NCI-H1048 (cell line): ENCODE results near the gene DEAF1.
"Not testable (repeated sequence)": the region's sequence is repeated elsewhere in the genome, so short reads cannot be mapped to it uniquely, and the experiment has no call there.

ENCODE experiments used
- DNase-seq: peaks from one replicate; lab custom pipeline; 2025; lab: John Stamatoyannopoulos, UW

Gene DEAF1

DNA sequence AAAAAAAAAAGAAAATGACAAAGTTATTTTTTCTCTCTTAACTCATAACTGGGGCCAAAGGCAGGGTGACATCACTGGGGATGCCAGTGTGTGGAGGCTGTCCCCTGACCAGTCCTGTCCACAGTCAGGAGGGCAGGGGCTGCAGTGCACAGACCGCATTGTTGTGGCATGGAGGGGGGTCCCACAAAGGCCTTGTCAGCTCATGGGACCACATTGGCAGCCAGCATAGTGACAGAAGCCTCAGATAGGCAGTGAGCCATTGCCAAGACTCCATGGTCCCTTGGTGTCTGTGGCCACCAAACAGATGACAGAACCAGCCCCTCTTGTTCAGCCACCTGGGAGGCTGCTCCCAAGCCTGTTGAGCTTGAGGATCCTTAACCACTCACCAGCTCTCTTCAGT, 4.7 kb upstream of the DEAF1 start:
- DNase-seq = no peak

DNA sequence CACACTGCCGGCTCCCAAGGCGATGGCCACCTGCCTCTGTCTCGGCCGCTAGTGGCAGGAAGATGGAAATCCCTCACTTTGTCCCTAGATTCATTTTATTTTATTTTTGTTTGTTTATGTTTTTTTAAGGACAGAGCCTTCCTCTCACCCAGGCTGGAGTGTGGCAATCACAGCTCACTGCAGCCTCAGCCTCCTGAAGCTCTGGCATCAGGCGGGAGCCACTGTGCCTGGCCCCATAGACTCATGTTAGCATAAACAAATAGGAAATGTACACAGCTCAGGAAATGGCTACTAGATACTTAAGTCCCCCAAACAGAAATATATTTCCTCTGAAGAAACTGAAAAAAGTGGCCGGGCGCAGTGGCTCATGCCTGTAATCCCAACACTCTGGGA, 4.1 kb upstream of the DEAF1 start:
- DNase-seq = no peak

- no peak for DNase-seq
Measured at GRCh38 chr11:698493-699115, 3.6 kb upstream of the DEAF1 start.

DNA sequence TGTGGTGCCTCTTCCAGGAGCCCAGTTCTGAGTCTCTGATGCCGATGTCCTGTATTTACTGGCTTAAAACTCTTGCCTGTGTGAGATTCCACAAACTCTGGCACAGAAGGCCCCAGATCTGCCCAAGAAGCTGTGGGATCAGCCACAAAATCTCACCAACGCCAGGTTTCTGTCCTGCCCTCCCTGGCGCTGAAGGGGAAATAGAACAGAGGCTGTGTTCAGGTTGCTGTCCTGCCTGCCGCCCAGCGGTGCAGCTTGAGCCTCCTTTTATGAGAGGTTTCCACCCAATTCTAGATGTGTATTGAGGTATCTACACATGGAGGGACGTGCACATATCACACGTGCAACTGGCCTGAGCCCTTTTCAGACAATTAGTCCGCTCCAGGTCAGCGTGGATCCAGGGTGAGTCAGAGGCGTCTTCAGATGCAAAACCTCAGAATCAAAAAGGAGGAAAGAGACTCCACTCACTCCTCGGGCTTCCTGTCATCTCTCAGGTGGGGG, 2.8 kb upstream of the DEAF1 start:
- no peak for DNase-seq

DNA sequence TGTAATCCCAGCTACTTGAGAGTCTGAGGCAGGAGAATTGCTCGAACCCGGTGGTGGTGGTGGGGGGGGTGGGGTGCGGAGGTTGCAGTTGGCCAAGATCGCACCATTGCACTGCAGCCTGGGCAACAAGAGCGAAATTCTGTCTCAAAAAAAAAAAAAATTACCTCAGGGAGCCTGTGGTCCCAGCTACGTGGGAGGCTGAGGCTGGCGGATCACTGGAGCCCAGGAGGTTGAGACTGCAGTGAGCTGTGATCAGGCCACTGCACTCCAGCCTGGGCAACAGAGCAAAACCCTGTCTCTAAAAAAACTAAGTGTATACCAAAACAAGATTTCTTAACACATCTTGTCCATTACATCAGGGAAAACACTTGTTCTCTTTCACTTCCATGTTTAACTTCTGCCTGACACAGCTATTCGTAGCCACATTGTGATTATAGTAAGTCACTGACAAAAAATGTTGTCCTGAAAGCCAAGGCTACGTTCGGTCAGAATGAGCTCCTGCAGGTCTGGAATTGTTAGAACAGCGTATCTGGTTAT, 2.0 kb upstream of the DEAF1 start:
- DNase-seq = no peak

GRCh38 chr11:695538-696248, 671 bp upstream of the DEAF1 start, which contains the start of gene TMEM80:
Gene TMEM80 (plus strand): TSS chr11:695816. CDS start chr11:695828, 12 bp downstream.
- DNase-seq = peak; percentile 95

DNA sequence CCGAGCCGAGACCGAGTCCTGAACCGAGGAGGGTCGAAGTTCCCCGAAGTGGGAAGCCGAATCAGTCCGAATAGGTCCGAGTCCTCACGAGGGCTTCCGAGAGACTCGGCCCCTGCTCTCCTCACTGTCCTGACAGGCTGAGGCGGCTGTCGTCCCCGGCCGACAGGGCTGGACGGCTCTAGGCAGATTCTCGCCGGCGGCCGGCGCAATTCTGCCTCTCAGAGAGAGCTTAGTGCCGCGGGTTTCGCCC, 191 bp upstream of the DEAF1 start:
- DNase-seq = no peak

DNA sequence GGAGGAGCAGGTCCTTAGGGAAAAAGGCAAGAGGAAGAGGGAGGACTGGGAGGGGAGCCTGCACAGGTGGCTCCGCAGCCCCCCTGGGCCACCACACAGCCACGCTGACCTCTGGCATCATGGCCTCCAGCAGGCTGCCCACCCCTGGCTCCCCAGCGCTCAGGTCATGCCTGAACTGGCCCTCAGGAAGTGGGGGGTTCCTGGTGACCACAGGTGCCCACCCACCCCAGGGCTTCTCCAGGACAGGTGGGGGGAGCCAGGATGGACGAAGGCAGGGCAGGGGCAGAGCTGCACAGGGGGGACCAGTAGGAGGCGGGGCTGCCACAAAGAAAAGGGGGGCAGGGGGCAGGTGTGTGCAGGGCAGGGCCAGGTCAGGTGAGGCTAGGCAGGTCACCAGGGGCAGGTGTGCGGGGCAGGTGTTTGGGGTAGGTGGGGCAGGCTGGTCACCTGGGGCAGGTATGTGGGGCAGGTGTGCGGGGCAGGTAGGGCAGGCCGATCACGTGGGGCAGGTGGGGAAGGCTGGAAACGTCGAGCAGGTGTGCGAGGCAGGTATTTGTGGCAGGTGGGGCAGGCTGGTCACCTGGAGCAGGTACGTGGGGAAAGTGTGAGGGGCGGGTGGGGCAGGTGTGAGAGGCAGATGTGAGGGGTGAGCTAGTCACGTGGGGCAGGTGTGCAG, 997 bp downstream of the DEAF1 start:
- DNase-seq = no peak

DNA sequence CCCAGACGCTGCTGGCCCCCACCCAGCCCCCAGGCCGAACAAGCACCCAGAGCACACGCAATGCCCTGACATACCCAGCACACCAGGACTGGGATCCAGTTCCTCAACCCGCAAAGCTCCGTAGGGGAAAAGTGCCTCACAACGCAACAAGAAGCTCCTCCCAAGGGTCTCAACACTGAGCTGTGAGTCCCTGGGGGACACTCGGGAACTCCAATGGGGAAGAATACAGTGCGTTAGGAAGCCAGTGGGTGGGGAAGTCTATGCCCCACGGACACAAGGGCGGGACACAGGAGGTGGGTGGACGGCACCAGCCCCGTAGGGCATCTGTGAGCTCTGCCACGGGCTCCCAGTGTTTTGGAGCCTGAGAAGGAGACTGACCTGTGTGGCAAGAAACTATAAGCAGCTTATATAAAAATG, 1.6 kb downstream of the DEAF1 start:
- no peak for DNase-seq

GRCh38 chr11:692824-693414, 2.1 kb downstream of the DEAF1 start:
- DNase-seq = no peak

DNA sequence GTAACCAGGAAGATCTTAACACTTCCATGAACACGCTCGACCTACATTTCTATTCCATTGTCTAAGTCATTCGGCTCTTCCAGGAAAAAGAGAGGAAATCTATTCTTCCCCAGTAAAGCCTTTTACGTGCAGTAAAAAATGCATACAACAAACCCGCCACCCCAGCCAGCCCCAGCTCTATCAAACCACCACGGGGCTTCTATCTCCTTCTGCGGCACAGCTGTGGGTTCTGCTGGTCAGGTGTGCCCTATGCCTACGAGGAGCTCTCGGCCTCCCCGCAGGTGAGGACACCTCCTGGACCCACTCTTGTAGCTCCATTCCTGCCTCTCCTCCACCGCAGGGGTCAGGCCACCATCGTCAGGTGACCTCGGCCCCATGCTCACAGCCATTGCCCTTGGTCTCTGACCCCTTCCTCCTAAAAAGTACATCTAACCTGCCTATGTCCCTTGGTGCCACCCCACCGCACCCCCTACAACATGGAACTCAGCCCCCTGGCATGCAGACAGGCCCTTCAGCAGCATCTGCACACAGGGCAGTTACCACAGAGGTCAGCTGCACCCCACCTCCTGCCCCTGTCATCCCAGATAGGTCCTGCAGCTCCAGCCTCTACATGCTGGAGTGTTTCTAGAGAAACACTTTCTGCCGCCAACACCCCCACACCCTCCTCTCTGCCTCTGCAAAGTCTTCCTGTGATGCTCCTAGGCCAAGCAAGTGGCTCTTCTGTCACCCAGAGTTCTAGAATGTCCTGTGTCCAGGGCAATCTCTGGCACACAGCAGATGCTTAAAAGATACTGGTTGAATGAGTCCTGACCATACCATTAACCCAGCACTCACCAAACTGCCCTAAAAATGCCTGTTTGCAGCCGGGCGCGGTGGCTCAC, 3.1 kb downstream of the DEAF1 start:
- no peak for DNase-seq

- no peak for DNase-seq
Measured at GRCh38 chr11:690738-691633, 4.0 kb downstream of the DEAF1 start.

DNA sequence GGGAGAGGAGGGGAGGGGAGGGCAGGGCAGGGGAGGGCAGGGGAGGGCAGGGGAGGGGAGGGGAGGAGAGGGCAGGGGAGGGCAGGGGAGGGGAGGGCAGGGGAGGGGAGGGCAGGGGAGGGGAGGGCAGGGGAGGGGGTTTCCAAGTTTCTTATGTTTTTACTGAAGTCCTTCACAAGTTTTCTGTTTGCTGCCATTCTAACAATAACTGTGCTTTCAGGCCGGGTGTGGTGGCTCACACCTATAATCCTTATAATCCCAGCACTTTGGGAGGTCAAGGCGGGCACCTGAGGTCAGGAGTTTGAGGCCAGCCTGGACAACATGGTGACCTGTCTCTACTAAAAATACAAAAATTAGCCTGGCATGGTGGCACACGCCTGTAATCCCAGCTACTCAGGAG, 4.8 kb downstream of the DEAF1 start:
- DNase-seq = not testable (repeated sequence)

DNA sequence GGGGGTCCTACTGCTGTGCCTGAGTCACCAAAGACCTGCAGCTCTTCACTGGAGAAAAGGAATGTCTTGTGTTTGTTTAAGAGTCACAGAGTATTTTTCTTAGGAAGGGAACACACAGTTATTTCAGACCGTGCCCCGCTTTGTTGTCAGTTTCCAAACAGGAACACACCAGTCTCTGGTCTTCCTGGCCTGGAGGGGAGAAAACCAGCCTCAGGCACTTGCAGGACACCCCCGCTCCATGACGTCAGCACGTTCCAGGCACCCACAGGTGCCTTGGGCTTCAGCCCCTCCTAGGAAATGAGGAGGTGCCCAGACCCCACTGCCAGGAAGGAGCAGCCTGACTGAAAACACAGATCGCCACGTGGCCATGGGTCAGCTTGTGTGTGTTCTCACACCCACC, 5.4 kb downstream of the DEAF1 start:
- no peak for DNase-seq

- DNase-seq = no peak
Measured at GRCh38 chr11:688681-689080, 6.3 kb downstream of the DEAF1 start.

GRCh38 chr11:687751-688150, 7.3 kb downstream of the DEAF1 start:
- no peak for DNase-seq

GRCh38 chr11:686451-687243, 8.4 kb downstream of the DEAF1 start:
- no peak for DNase-seq

DNA sequence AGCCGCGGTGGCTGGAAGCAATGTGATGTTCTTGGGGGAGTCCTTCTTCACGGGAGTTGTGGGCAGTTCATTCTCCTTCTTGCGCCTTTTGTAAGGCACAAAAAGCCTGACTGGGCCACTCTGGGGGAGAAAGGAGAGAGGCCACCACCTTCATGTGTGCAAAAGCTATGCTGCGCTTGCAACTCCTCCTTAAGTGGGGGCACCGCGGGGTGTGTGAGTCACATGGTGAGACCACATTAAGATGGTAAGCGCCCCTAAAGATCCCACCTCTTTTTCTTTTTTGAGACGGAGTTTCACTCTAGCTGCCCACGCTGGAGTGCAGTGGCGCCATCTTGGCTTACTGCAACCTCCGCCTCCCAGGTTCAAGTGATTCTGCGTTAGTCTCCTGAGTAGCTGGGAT, 14.1 kb downstream of the DEAF1 start:
- DNase-seq = no peak

DNA sequence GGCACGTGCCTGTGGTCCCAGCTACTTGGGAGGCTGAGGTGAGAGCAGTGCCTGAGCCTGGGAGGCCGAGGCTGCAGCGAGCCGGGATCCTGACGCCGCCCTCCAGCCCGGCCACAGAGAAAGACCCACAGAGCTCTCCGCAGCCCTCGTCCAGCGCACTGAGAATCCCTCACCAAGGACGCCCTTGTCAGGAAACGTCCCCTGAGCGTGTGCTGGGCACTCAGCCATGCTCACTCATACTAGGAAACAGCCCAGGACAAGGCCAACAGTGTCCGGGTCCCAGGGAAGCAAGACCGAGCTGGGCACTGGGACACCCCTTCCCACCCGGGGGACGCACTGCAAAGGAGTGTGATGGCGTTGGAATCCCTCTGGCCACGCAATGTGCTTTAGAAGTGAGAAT, 14.5 kb downstream of the DEAF1 start:
- no peak for DNase-seq
